Ovary (tissue), 9 donors: Measurements from ENCODE around the gene GALNT10. TPM values are rescaled to one million over a fixed set of nuclear protein-coding genes. Genes with fewer than 3 reads are reported as not detected.

ENCODE experiments used
- DNase-seq, 5 donors: peaks; one replicate each; pipeline ENCODE4 v3.0.0-alpha.2; 2019 to 2020
- H3K27ac ChIP-seq, 2 donors: fragments of 200-600 bp; one replicate each; pipeline versions ENCODE4 v1.5.1 to v1.8.0; 2019 to 2022
- H3K27me3 ChIP-seq: fragments of 200-600 bp; one replicate; pipeline ENCODE4 v1.8.0; 2022
- H3K36me3 ChIP-seq: fragments of 200-600 bp; sonication (generic); one replicate; pipeline ENCODE4 v1.5.1; 2019
- H3K4me1 ChIP-seq: one replicate; pipeline ENCODE4 v1.8.1; 2013; ENCODE audit warnings: mild to moderate bottlenecking, moderate library complexity; ENCODE audit not compliant: insufficient read depth
- H3K4me3 ChIP-seq: fragments of 200-600 bp; sonication (generic); one replicate; pipeline ENCODE4 v1.5.1; 2017
- H3K9me3 ChIP-seq, 2 donors: fragments of 200-600 bp in 1 of 2; sonication (generic) in 1 of 2; one replicate each; pipeline versions ENCODE4 v1.5.1 to v1.8.1; 2013 to 2019; ENCODE audit warnings: mild to moderate bottlenecking in 1 of 2, moderate library complexity in 1 of 2
- EP300 ChIP-seq: sonication (generic); formaldehyde crosslinking; IDR thresholded peaks from one replicate; pipeline ENCODE4 v1.6.1; 2017; ENCODE audit warnings: antibody characterized with exemption
- POLR2A ChIP-seq: fragments of 450-650 bp; IDR thresholded peaks from one replicate; pipeline ENCODE4 v1.6.1; 2017; ENCODE audit warnings: antibody characterized with exemption, mild to moderate bottlenecking, moderate library complexity
- whole genome bisulfite sequencing, 3 donors: extraction: QIAGEN DNeasy Blood & Tissue Kit in 1 of 3; methylation state at CpG; one replicate each; pipeline versions ENCODE4 v1.1.5 to v1.1.7; 2013 to 2017; 5-methylcytosine and 5-hydroxymethylcytosine counted together
- intact Hi-C, 4 donors: fragments of 100-400 bp; cut with DNase I; formaldehyde crosslinking; loops; one replicate each; pipeline versions ENCODE4 v1.11.0 to v1.15.1; 2022 to 2023
- polyA plus RNA-seq, 2 donors: library from polyadenylated mRNA; stranded (reverse); fragments of 200-250 nt in 1 of 2; fragments of 350-450 nt in 1 of 2; fragmentation: Illumina TruSeq in 1 of 2; extraction: RNeasy Lipid Tissue Mini Kit (QIAGEN cat#74804) in 1 of 2; gene quantifications; one replicate each; pipeline ENCODE4 v1.2.3, GENCODE V29; 2013 to 2014
- total RNA-seq, 7 donors: library from RNA; depleted of rRNA in 2 of 7; stranded (reverse); fragments of >200 nt in 2 of 7; fragmentation: NEBNext Ultra II Directional in 3 of 7; extraction: Animal tissue kit (Norgen Biotek cat#: 25700) in 3 of 7; gene quantifications; one replicate each; pipeline versions ENCODE4 v1.1.0 to v1.2.4, GENCODE V29; 2016 to 2023
- TF ChIP-seq, protein P1 (sequence below), 3 donors: fragments of 450-650 bp in 2 of 3; fragments of 200-600 bp in 1 of 3; IDR thresholded peaks; one replicate each; pipeline versions ENCODE4 v1.5.1 to v1.8.0; 2016 to 2022; ENCODE audit warnings: antibody characterized with exemption in 3 of 3, mild to moderate bottlenecking in 1 of 3
- donor health status: DM: no; HTN: no; CAD: no; lungs with moderate emphysema.
- donor health status: DM: no; HTN: no; CAD: no.
- donor health status: Bipolar disorder and iron deficiency.
- donor health status: DM: yes; HTN: yes; CAD: no.
- donor health status: DM: no; HTN: no; CAD: no.
- donor health status: DM: yes; HTN: yes; CAD: no.

The GALNT10 gene
- total and polyA plus RNA-seq, 9 donors = 34.5 to 206 (median 88.7) TPM

GRCh38 chr5:154405078-154405792 lies 214.7 kb downstream of the GALNT10 start:
- Histone ChIP-seq H3K4me1 (peaks cover 6% of the 10 kb centered on the region), H3K36me3 (no peaks in the 10 kb centered on the region), H3K27ac (peak overlapping the region in 1 of 2 donors; percentile 63), H3K27me3 (no peaks in the 10 kb centered on the region), H3K4me3 (peak overlapping the region; percentile 32), H3K9me3 (no peaks in the 10 kb centered on the region)
- intact Hi-C loops = loop anchor here (2.0 to 10.0 kb wide), 5 partner anchors 210 to 332 kb away; partner anchors contain the start of gene GALNT10 (in 1 of the 4)
- no peak for TF ChIP-seq POLR2A
- TF ChIP-seq, protein P1, sequence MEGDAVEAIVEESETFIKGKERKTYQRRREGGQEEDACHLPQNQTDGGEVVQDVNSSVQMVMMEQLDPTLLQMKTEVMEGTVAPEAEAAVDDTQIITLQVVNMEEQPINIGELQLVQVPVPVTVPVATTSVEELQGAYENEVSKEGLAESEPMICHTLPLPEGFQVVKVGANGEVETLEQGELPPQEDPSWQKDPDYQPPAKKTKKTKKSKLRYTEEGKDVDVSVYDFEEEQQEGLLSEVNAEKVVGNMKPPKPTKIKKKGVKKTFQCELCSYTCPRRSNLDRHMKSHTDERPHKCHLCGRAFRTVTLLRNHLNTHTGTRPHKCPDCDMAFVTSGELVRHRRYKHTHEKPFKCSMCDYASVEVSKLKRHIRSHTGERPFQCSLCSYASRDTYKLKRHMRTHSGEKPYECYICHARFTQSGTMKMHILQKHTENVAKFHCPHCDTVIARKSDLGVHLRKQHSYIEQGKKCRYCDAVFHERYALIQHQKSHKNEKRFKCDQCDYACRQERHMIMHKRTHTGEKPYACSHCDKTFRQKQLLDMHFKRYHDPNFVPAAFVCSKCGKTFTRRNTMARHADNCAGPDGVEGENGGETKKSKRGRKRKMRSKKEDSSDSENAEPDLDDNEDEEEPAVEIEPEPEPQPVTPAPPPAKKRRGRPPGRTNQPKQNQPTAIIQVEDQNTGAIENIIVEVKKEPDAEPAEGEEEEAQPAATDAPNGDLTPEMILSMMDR (IDR thresholded peaks at IDR 0.05) = peak; percentile 82 to 92 (median 87)
- no peak for TF ChIP-seq EP300
- WGBS, 3 donors = 9 to 13% (median 12%) methylated on average over 37 of the region's 37 CpGs
- DNase-seq = peak; percentile 80 to 91 (median 87)

- TF ChIP-seq, protein P1 (IDR thresholded peaks at IDR 0.05) = no peak
- Histone ChIP-seq H3K27ac (no peak overlapping the region), H3K27me3 (no peaks in the 10 kb centered on the region), H3K9me3 (no peaks in the 10 kb centered on the region), H3K4me3 (no peak overlapping the region), H3K4me1 (peaks cover 6% of the 10 kb centered on the region), H3K36me3 (no peaks in the 10 kb centered on the region)
- 89 to 93% (median 90%) methylated on average over 8 of the region's 8 CpGs for WGBS, 3 donors
- intact Hi-C loops = loop anchor here in 2 of 4 donors (10.0 kb wide), 3 partner anchors 211 to 331 kb away; partner anchors contain the start of gene GALNT10 (in 1 of the 2)
- DNase-seq = peak in 1 of 5 donors; percentile 4
Observed at GRCh38 chr5:154406231-154406630, 215.7 kb downstream of the GALNT10 start.

GRCh38 chr5:154406826-154407225 lies 216.3 kb downstream of the GALNT10 start:
- Histone ChIP-seq H3K9me3 (no peaks in the 10 kb centered on the region), H3K27ac (no peak overlapping the region), H3K27me3 (no peaks in the 10 kb centered on the region), H3K36me3 (no peaks in the 10 kb centered on the region), H3K4me3 (no peak overlapping the region), H3K4me1 (peaks cover 6% of the 10 kb centered on the region)
- 61 to 70% (median 61%) methylated on average over 4 of the region's 4 CpGs for WGBS, 3 donors
- intact Hi-C loops = loop anchor here in 2 of 4 donors (10.0 kb wide), 3 partner anchors 212 to 332 kb away; partner anchors contain the start of gene GALNT10 (in 1 of the 2)
- TF ChIP-seq EP300 (no peak), POLR2A (no peak)
- TF ChIP-seq, protein P1 (IDR thresholded peaks at IDR 0.05) = no peak
- no peak for DNase-seq

GRCh38 chr5:154408811-154409210 lies 218.3 kb downstream of the GALNT10 start:
- intact Hi-C loops = loop anchor here in 2 of 4 donors (10.0 kb wide), 3 partner anchors 214 to 334 kb away; partner anchors contain the start of gene GALNT10 (in 1 of the 2)
- WGBS, 3 donors = 85 to 88% (median 85%) methylated on average over 6 of the region's 6 CpGs
- no peaks in the 10 kb centered on the region for H3K36me3 ChIP-seq

More at GRCh38 chr5:154408811-154409210, 218.3 kb downstream of the GALNT10 start:
- Histone ChIP-seq H3K9me3 (no peaks in the 10 kb centered on the region), H3K4me1 (peaks cover 6% of the 10 kb centered on the region), H3K27me3 (no peaks in the 10 kb centered on the region), H3K4me3 (no peak overlapping the region), H3K27ac (no peak overlapping the region)
- no peak for DNase-seq
- TF ChIP-seq EP300 (no peak), POLR2A (no peak)
- TF ChIP-seq, protein P1 (IDR thresholded peaks at IDR 0.05) = no peak
